CD1c-positive myeloid dendritic cell (primary cell): ENCODE results near the gene B4GALT1.
A peak's percentile ranks its signal among the peaks of the same experiment; 100 is the strongest.
"Not testable (repeated sequence)": the region's sequence is repeated elsewhere in the genome, so short reads cannot be mapped to it uniquely, and the experiment has no call there.

Experiments used
- DNase-seq: peaks from one replicate; pipeline ENCODE4 v3.0.0-alpha.2; 2016; ENCODE audit errors: extremely low spot score

B4GALT1 gene

GRCh38 chr9:33101104-33101951 is 65.8 kb downstream of the B4GALT1 start:
- DNase-seq: no peak

GRCh38 chr9:33099754-33100153 is 67.4 kb downstream of the B4GALT1 start:
- DNase-seq: no peak

GRCh38 chr9:33097192-33097591 is 69.9 kb downstream of the B4GALT1 start:
- no peak for DNase-seq

GRCh38 chr9:33092634-33093033 is 74.5 kb downstream of the B4GALT1 start:
- DNase-seq: no peak

GRCh38 chr9:33085672-33086071 is 81.5 kb downstream of the B4GALT1 start:
- not testable (repeated sequence) for DNase-seq

- DNase-seq: peak; percentile 75
Measured at GRCh38 chr9:33082538-33083326, 84.4 kb downstream of the B4GALT1 start.

- no peak for DNase-seq
Measured at GRCh38 chr9:33082128-33082527, 85.0 kb downstream of the B4GALT1 start.

- peak; percentile 83 for DNase-seq
Measured at GRCh38 chr9:33081128-33081851, 85.8 kb downstream of the B4GALT1 start.

GRCh38 chr9:33080534-33080933 is 86.6 kb downstream of the B4GALT1 start:
- DNase-seq: no peak

- DNase-seq: peak; percentile 97
Measured at GRCh38 chr9:33076046-33077004, 90.8 kb downstream of the B4GALT1 start, which contains the start of gene SMU1. Gene SMU1, minus strand, starts transcription at chr9:33076674. Its CDS starts 66 bp downstream, at chr9:33076608.

- no peak for DNase-seq
Measured at GRCh38 chr9:33068991-33069390, 98.1 kb downstream of the B4GALT1 start.

- DNase-seq: peak; percentile 73
Measured at GRCh38 chr9:33065157-33066076, 101.7 kb downstream of the B4GALT1 start.
